Measurements from ENCODE around the gene IL1B.

DNA sequence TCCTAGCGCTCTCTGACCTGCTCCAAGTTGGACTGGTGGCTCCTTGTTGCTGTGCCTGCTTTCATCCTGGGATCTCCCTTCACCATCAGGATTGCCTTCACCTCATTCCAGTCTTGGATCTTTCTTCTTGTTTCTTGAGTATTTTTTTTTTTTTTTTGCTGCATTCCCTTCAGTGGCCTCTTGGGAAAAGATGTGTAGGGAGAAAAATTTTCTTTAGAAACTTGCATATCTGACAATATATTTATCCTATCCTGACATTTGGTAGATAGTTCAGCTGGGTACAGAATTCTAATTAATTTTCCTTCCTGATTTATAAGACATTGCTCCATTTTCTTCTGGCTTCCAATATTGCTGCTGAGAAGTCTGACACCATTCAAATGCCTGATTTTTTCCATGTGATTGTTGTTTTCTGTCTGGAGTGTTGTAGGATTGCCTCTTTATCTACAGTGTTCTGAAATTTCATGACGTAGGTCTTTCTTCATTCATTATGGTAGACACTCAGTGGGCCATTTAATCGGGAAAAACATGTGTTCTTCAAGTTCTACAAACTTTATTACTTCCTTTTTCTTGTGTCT is 29.3 kb downstream of the IL1B start:
- TF ChIP-seq, protein P1, sequence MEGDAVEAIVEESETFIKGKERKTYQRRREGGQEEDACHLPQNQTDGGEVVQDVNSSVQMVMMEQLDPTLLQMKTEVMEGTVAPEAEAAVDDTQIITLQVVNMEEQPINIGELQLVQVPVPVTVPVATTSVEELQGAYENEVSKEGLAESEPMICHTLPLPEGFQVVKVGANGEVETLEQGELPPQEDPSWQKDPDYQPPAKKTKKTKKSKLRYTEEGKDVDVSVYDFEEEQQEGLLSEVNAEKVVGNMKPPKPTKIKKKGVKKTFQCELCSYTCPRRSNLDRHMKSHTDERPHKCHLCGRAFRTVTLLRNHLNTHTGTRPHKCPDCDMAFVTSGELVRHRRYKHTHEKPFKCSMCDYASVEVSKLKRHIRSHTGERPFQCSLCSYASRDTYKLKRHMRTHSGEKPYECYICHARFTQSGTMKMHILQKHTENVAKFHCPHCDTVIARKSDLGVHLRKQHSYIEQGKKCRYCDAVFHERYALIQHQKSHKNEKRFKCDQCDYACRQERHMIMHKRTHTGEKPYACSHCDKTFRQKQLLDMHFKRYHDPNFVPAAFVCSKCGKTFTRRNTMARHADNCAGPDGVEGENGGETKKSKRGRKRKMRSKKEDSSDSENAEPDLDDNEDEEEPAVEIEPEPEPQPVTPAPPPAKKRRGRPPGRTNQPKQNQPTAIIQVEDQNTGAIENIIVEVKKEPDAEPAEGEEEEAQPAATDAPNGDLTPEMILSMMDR (IDR thresholded peaks at IDR 0.05; ENCODE audit: poor library complexity) = no peak
- TF ChIP-seq EZH2 (IDR thresholded peaks at IDR 0.05; ENCODE audit: borderline replicate concordance) (no peak), EZH2phosphoT487 (IDR thresholded peaks at IDR 0.05; ENCODE audit: low read depth, severe bottlenecking, unreplicated experiment) (no peak)
